ENCODE data around the gene CTSL.

DNA sequence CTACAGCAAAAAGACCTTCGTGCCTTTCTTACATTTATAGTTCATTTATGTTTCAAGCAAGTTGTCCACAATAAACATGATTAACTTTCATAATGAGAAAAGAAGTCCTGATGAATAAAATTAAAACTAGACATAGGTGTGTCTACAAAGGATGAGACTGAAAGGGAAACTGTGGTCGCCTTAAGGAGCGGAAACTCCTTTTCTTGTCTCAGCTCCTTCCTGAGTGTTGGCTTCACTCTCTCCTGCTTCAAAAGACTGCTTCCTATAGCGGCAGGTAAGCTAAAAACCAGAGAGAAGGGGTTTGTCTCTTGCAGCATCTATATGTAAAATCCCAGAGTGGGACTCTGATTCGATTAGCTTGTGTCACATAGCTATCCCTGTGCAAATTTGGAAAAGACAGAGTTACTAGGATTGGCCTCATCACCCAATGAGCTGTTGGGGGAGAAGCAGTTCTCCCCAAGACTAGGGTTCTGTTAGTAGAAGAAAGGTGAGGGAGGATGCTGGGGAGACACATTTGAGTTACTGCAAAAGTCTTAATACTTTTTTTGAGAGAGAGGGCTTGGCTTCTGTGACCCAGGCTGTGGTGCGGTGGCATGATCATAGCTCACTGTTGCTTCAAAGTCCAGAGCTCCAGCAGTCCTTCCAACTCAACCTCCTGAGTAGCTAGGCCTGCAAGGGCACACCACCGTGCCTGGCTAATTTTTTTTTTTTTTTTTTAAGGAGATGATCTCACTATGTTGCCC lies 16.8 kb upstream of the CTSL start:
- no peak for TF ChIP-seq GATA2 (IDR thresholded peaks at IDR 0.05; ENCODE audit: low read depth, low read length)
- TF ChIP-seq GATA3 (IDR thresholded peaks at IDR 0.05; ENCODE audit: low read depth, low read length): no peak
